Fibroblast of villous mesenchyme (primary cell): ENCODE results near the gene TSPAN19. TPM values are rescaled to one million over a fixed set of nuclear protein-coding genes. Genes with fewer than 3 reads are reported as not detected.

ENCODE experiments used
- DNase-seq: peaks from one replicate; pipeline ENCODE4 v3.0.0-alpha.2; 2010; ENCODE audit warnings: low read depth
- H3K4me3 ChIP-seq: 2 replicates; pipeline ENCODE4 v1.5.1; 2011; ENCODE audit warnings: low read depth, mild to moderate bottlenecking, low read length
- total RNA-seq: library from RNA; depleted of rRNA; stranded (reverse); fragments of >200 nt; gene quantifications from 2 replicates; pipeline ENCODE4 v1.2.3, GENCODE V29; 2012
- TF ChIP-seq, protein P1 (sequence below): IDR thresholded peaks from 2 replicates; pipeline ENCODE4 v1.5.1; 2012; ENCODE audit warnings: low read depth, mild to moderate bottlenecking, low read length; ENCODE audit not compliant: insufficient read depth

Gene TSPAN19
- total RNA-seq, 1 donor = not detected

DNA sequence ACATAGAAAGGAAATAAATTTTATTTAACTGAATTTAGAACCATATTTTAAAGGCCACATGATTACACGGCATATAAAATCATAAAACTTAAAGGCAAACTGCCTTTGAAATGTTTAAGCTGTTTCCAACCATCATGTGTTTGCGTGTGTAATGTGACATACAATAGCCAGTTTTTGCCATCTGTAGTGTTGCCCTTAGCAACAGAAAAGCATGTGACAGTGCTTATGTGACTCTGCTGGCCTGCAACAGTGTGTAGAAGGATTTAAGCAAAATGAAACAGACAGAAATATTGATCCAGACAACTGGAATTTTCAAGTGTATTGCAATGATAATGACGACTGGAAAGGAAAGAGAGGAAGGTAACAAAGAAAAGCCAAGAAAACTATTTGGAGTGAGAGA lies 49.5 kb downstream of the TSPAN19 start:
- no peak overlapping the region for H3K4me3 ChIP-seq
- TF ChIP-seq, protein P1, sequence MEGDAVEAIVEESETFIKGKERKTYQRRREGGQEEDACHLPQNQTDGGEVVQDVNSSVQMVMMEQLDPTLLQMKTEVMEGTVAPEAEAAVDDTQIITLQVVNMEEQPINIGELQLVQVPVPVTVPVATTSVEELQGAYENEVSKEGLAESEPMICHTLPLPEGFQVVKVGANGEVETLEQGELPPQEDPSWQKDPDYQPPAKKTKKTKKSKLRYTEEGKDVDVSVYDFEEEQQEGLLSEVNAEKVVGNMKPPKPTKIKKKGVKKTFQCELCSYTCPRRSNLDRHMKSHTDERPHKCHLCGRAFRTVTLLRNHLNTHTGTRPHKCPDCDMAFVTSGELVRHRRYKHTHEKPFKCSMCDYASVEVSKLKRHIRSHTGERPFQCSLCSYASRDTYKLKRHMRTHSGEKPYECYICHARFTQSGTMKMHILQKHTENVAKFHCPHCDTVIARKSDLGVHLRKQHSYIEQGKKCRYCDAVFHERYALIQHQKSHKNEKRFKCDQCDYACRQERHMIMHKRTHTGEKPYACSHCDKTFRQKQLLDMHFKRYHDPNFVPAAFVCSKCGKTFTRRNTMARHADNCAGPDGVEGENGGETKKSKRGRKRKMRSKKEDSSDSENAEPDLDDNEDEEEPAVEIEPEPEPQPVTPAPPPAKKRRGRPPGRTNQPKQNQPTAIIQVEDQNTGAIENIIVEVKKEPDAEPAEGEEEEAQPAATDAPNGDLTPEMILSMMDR = no peak
- no peak for DNase-seq

DNA sequence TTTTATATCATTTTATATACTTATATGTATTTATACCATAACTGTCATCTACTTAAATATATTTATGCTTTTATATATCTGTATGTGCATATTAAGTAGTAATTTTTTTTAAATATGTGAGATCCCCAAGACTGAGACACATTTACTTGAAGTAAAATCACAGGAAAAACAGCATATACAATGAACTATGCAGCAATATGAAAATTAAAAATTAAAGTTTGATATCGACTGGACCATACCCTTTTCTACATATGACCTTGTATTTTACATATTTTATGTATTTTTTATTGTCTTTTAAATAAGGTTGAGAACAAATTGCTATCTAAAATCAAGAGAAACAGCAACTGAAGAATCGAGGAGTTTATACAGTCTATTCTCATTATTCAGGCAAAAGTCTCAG lies 50.0 kb downstream of the TSPAN19 start:
- no peak overlapping the region for H3K4me3 ChIP-seq
- TF ChIP-seq, protein P1 = no peak
- DNase-seq = no peak

DNA sequence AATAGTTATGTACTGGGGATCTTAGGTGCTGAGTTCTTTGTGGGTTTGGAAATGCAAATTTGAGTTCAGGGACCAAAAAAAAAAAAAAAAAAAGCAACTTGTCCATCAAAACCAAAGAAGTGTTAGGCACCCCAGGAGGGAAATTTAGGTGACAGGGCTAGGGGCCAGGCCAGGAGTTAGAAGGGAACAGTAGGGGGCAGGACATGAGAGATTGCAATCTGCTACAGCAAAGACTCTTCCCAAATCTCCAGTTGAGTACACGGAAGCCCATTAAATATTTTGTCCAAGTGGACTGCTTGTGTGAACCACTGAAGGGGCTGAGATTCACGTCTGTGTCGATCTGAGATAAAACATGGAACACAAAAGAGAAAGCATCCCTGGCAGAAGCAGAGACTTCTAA lies 52.8 kb downstream of the TSPAN19 start:
- no peak overlapping the region for H3K4me3 ChIP-seq
- TF ChIP-seq, protein P1 = no peak
- no peak for DNase-seq

DNA sequence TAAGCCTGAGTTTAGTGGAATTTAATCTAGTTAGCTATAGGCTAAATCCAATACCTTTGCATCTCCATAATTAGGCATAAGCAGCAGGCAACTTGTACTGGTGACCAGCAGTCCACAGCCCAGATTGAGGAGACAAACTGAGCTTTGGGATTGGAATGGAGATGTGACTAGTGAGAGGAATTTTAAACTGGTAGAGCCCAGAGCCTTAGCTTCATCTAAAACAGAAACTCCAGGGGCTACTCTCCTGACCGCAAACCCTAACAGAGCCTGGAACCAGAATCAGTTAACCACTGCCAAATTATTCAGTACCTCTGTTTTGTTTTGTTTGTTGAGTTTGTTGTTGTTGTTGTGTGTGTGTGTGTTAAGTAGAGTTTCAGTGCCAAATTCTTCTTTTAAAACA lies 53.2 kb downstream of the TSPAN19 start:
- TF ChIP-seq, protein P1 = no peak
- no peak for DNase-seq
- no peak overlapping the region for H3K4me3 ChIP-seq

DNA sequence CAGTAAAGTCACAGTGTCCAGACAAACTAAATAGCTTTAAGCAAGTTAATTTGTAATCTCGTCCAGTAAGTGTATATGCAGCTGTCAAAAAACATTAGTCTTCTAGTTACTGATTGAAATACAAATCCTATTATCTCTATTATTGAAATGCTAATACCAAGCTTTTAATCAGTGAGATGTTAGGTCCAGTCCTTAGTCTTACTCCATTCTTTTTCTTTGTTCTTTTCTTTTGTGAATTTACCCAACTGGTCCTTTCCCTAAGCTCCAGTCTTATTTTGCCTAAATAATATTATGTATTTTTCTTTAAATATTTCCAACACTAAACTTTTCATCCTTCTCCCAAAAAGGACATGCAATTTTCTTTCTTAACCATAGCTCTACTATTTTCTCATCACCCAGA lies 57.2 kb downstream of the TSPAN19 start:
- TF ChIP-seq, protein P1 = no peak
- H3K4me3 ChIP-seq = no peak overlapping the region
- no peak for DNase-seq

GRCh38 chr12:84976133-84976532 lies 59.9 kb downstream of the TSPAN19 start:
- TF ChIP-seq, protein P1 = no peak
- no peak for DNase-seq
- H3K4me3 ChIP-seq = no peak overlapping the region

DNA sequence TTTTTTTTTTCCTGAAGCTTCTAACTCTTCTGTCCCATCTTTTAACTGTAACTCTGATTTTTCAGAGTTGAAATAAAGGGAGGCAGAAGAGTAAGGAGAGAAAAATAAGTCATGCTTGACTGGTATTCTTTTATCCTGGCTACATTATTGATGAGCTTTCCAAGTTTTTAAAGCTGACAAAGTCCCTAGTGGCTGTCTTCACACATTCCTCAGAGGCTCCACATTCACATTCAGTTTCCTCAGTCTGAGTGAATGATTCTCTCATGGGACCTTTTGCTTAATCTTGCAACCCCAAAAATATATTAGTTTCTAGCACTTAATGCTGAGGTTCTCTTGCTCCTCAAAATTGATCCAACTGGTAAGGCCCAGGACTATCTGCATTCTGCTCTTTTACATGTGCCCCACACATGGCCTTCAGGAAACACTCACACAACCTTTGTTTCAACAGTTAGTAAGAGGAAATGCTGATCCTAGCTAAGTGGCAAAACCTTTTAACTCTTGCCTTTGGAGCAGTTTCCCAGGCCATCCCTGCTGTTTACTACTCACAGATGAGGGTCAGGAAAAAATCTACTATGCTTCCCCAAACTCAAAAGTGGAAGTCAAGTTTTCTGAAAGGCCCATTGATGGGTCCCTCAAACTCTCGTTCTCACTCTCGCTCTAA lies 61.8 kb downstream of the TSPAN19 start:
- no peak for DNase-seq
- TF ChIP-seq, protein P1 = no peak
- no peak overlapping the region for H3K4me3 ChIP-seq
